Measurements from ENCODE around the gene CHMP1B. TPM values are rescaled to one million over a fixed set of nuclear protein-coding genes. Genes with fewer than 3 reads are reported as not detected.

Gene CHMP1B
- total RNA-seq, 1 donor from 2014 or later, result 29.4 TPM

DNA sequence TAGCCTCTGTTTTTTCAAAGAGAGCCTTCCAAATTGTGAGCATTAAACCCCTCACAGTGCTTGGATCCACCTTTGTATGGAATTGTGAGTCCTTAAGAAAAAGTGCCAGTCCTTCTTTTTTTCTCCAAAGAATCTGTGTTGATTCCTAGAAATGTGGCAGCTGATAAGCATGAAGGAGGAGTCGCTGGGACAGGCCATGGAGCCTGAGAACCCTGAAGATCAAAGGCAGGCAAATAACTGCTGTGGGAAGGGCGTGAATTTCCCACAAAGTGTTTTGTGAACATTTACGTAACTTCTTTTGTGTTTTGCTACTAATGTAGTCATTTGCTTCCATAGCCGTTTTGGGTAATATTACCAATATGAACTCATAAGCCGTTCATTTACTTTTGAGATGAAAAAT, 27.7 kb upstream of the CHMP1B start:
- H3K27ac Mint-ChIP-seq, result no peak overlapping the region
- DNase-seq (no peak), ATAC-seq (ENCODE audit: low read depth) (no peak)
- intact Hi-C loops (cut with micrococcal nuclease), result no loop called here
- no peak overlapping the region for H3K4me3 Mint-ChIP-seq
- CTCF ChIA-PET, result no interaction called here
- POLR2A ChIA-PET, result no interaction called here
- no peaks in the 10 kb centered on the region for H3K4me1 Mint-ChIP-seq
- H3K9me3 Mint-ChIP-seq, result peaks cover 4% of the 10 kb centered on the region
- no peaks in the 10 kb centered on the region for H3K36me3 Mint-ChIP-seq (ENCODE audit: low read depth)
- H3K27me3 Mint-ChIP-seq, result peaks cover 3% of the 10 kb centered on the region
- TF ChIP-seq, protein P1, sequence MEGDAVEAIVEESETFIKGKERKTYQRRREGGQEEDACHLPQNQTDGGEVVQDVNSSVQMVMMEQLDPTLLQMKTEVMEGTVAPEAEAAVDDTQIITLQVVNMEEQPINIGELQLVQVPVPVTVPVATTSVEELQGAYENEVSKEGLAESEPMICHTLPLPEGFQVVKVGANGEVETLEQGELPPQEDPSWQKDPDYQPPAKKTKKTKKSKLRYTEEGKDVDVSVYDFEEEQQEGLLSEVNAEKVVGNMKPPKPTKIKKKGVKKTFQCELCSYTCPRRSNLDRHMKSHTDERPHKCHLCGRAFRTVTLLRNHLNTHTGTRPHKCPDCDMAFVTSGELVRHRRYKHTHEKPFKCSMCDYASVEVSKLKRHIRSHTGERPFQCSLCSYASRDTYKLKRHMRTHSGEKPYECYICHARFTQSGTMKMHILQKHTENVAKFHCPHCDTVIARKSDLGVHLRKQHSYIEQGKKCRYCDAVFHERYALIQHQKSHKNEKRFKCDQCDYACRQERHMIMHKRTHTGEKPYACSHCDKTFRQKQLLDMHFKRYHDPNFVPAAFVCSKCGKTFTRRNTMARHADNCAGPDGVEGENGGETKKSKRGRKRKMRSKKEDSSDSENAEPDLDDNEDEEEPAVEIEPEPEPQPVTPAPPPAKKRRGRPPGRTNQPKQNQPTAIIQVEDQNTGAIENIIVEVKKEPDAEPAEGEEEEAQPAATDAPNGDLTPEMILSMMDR (IDR thresholded peaks at IDR 0.05), result no peak

DNA sequence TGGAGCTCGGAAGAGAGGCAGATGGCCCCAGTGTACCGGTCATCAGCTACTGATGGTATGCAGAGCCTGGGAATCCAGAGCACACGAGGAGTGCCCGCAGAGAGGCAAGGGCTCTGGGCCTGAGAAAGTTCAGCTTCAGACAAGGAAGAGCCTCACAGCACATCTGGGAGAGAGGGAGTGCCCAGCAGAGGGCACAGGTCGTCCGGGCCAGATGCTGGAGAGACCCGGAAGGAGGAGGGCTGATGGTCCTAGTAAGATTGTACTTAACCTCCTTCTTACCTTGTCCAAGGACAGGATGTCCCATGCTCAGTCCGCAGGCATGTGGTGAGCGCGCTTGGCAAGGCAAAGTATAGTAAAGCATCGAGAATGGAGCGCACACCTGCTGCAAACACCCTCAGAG, 24.4 kb upstream of the CHMP1B start:
- no peak for ATAC-seq (ENCODE audit: low read depth)
- H3K36me3 Mint-ChIP-seq (ENCODE audit: low read depth), result no peaks in the 10 kb centered on the region
- H3K27ac Mint-ChIP-seq, result no peak overlapping the region
- no peaks in the 10 kb centered on the region for H3K4me1 Mint-ChIP-seq
- no peaks in the 10 kb centered on the region for H3K9me3 Mint-ChIP-seq
- TF ChIP-seq, protein P1 (IDR thresholded peaks at IDR 0.05), result no peak
- CTCF ChIA-PET, result no interaction called here
- no peak overlapping the region for H3K4me3 Mint-ChIP-seq
- no peak for DNase-seq
- POLR2A ChIA-PET, result no interaction called here
- intact Hi-C loops (cut with micrococcal nuclease), result no loop called here
- peaks cover 3% of the 10 kb centered on the region for H3K27me3 Mint-ChIP-seq

DNA sequence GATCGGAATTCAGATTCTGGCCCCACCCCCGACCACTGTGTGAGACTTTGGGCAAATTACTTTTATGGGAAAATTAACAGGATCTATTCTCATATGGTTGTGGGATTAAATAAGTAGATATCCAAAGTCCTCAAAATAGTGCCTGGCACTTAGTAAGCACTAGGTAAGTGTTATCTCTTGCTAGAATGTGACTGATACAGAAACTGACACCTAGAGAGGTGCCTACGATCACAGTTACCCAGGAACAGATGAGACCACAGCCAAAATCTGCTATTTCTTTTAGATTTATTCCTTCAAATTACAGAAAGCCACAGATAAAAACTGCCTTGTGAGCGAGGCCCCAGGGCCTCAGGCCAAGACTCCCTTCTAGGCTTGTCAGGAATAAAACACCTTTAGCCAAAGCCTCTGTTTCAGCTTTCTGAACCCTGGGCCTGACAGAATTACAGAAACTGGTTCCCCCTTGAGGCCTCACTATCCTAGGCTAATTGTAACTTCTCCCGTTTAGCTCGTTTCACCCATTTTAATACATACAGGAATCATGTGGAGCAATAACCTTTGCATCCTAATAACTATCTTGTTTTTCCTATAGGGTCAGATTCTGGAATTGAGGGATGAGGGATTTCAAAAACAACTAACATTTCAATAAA, 22.3 kb upstream of the CHMP1B start:
- DNase-seq (no peak), ATAC-seq (ENCODE audit: low read depth) (no peak)
- TF ChIP-seq, protein P1 (IDR thresholded peaks at IDR 0.05), result no peak
- H3K9me3 Mint-ChIP-seq, result no peaks in the 10 kb centered on the region
- H3K4me3 Mint-ChIP-seq, result no peak overlapping the region
- CTCF ChIA-PET, result no interaction called here
- H3K27me3 Mint-ChIP-seq, result peaks cover 3% of the 10 kb centered on the region
- POLR2A ChIA-PET, result no interaction called here
- H3K36me3 Mint-ChIP-seq (ENCODE audit: low read depth), result no peaks in the 10 kb centered on the region
- H3K27ac Mint-ChIP-seq, result no peak overlapping the region
- no peaks in the 10 kb centered on the region for H3K4me1 Mint-ChIP-seq
- intact Hi-C loops (cut with micrococcal nuclease), result no loop called here

DNA sequence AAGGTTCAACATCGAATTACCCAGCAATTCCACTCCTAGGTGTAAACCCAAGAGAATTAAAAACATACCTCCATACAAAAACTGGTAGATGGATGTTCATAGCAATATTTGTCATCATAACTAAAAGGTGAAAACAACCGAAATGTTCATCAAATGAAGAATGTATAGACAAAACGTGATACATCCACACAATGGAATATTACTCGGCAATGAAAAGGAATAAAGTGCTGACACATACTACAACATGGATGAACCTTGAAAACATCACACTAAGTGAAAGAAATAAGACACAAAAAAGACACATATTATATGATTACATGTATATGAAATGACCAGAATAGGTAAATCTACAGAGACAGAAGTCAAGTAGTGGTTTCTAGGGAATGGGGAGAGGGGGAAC, 20.6 kb upstream of the CHMP1B start:
- Mint-ChIP-seq H3K36me3 (ENCODE audit: low read depth) (no peaks in the 10 kb centered on the region), H3K4me3 (no peak overlapping the region), H3K4me1 (no peaks in the 10 kb centered on the region), H3K27ac (no peak overlapping the region), H3K9me3 (no peaks in the 10 kb centered on the region), H3K27me3 (peaks cover 3% of the 10 kb centered on the region)
- CTCF ChIA-PET, result no interaction called here
- no peak for ATAC-seq (ENCODE audit: low read depth)
- POLR2A ChIA-PET, result no interaction called here
- intact Hi-C loops (cut with micrococcal nuclease), result no loop called here
- no peak for DNase-seq
- TF ChIP-seq, protein P1 (IDR thresholded peaks at IDR 0.05), result no peak

DNA sequence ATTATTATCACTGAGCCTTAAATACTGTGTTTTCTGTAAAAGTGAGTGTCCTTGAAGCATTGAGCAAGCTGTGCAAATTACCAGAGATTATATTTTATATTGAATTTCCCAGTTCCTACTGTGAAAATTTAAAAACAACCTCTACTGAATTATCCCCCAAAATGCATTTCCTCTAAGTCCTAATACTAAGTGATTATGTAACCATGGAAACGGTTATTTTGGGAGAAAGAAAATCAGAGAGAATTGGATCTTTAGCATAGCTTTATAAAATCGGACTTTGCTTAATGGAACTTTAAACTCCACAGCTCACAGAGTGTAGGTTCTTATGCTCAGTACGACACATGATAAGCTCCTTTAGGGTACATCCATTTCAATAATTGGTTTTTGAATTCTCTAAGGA, 19.3 kb upstream of the CHMP1B start:
- Mint-ChIP-seq H3K9me3 (no peaks in the 10 kb centered on the region), H3K27ac (no peak overlapping the region), H3K27me3 (no peaks in the 10 kb centered on the region), H3K4me1 (no peaks in the 10 kb centered on the region), H3K36me3 (ENCODE audit: low read depth) (no peaks in the 10 kb centered on the region), H3K4me3 (no peak overlapping the region)
- intact Hi-C loops (cut with micrococcal nuclease), result no loop called here
- POLR2A ChIA-PET, result no interaction called here
- ATAC-seq (ENCODE audit: low read depth) (no peak), DNase-seq (no peak)
- CTCF ChIA-PET, result no interaction called here
- TF ChIP-seq, protein P1 (IDR thresholded peaks at IDR 0.05), result no peak
